Lower lobe of right lung (tissue), 2 donors: Measurements from ENCODE around the gene SETD2. TPM values are rescaled to one million over a fixed set of nuclear protein-coding genes. Genes with fewer than 3 reads are reported as not detected.

ENCODE experiments used
- ATAC-seq, 2 donors: fragments of 200-7000 bp; cut with Tn5 transposase; one replicate each; pipeline ENCODE4 v1.9.1; 2020 to 2022; ENCODE audit warnings: mild to moderate bottlenecking in 2 of 2, moderate library complexity in 2 of 2
- DNase-seq: peaks from one replicate; pipeline ENCODE4 v3.0.0-alpha.2; 2020
- H3K27ac ChIP-seq: fragments of 200-600 bp; one replicate; pipeline ENCODE4 v1.8.0; 2022
- H3K27me3 ChIP-seq: fragments of 200-600 bp; one replicate; pipeline ENCODE4 v1.8.0; 2022; ENCODE audit warnings: low read depth
- H3K36me3 ChIP-seq: fragments of 200-600 bp; one replicate; pipeline ENCODE4 v1.8.0; 2022; ENCODE audit warnings: mild to moderate bottlenecking
- H3K4me1 ChIP-seq: fragments of 200-600 bp; one replicate; pipeline ENCODE4 v1.8.0; 2022
- H3K4me3 ChIP-seq: fragments of 200-600 bp; one replicate; pipeline ENCODE4 v1.8.0; 2022; ENCODE audit warnings: mild to moderate bottlenecking
- H3K9me3 ChIP-seq: fragments of 200-600 bp; one replicate; pipeline ENCODE4 v1.8.0; 2022
- CTCF ChIP-seq: fragments of 200-600 bp; IDR thresholded peaks from one replicate; pipeline ENCODE4 v1.8.0; 2022; ENCODE audit warnings: antibody characterized with exemption, mild to moderate bottlenecking
- intact Hi-C: fragments of 100-400 bp; cut with DNase I; formaldehyde crosslinking; loops from one replicate; pipeline ENCODE4 v1.11.0; 2022
- total RNA-seq: library from RNA; stranded (reverse); fragmentation: NEBNext Ultra II Directional; extraction: Animal tissue kit (Norgen Biotek cat#: 25700); gene quantifications from one replicate; pipeline ENCODE4 v1.2.1, GENCODE V29; 2021
- donor health status: DM: no; HTN: yes; CAD: no; lungs with severe emphysema.

SETD2 gene
- total RNA-seq, 1 donor from 2014 or later = 47.9 TPM

GRCh38 chr3:47007001-47007400, 156.9 kb downstream of the SETD2 start:
- no peak for TF ChIP-seq CTCF
- DNase-seq = no peak
- H3K36me3 ChIP-seq = peaks cover 61% of the 10 kb centered on the region
- no peaks in the 10 kb centered on the region for H3K27me3 ChIP-seq
- H3K9me3 ChIP-seq = no peaks in the 10 kb centered on the region
- intact Hi-C loops = no loop called here
- H3K4me3 ChIP-seq = no peak overlapping the region
- H3K27ac ChIP-seq = no peak overlapping the region
- ATAC-seq = no peak
- H3K4me1 ChIP-seq = peaks cover 17% of the 10 kb centered on the region

GRCh38 chr3:47006145-47006651, 157.7 kb downstream of the SETD2 start:
- Histone ChIP-seq H3K4me1 (peaks cover 17% of the 10 kb centered on the region), H3K27ac (no peak overlapping the region), H3K36me3 (peaks cover 69% of the 10 kb centered on the region), H3K27me3 (no peaks in the 10 kb centered on the region), H3K4me3 (no peak overlapping the region), H3K9me3 (no peaks in the 10 kb centered on the region)
- intact Hi-C loops = no loop called here
- DNase-seq = no peak
- no peak for TF ChIP-seq CTCF
- ATAC-seq = no peak

- DNase-seq (no peak), ATAC-seq (no peak)
- peaks cover 17% of the 10 kb centered on the region for H3K4me1 ChIP-seq
- peaks cover 77% of the 10 kb centered on the region for H3K36me3 ChIP-seq
- no peak overlapping the region for H3K4me3 ChIP-seq
- H3K9me3 ChIP-seq = no peaks in the 10 kb centered on the region
- TF ChIP-seq CTCF = no peak
- H3K27ac ChIP-seq = no peak overlapping the region
- no peaks in the 10 kb centered on the region for H3K27me3 ChIP-seq
- intact Hi-C loops = no loop called here
These were observed 158.4 kb downstream of the SETD2 start for GRCh38 chr3:47005212-47006144.

- no peaks in the 10 kb centered on the region for H3K9me3 ChIP-seq
- H3K36me3 ChIP-seq = peaks cover 85% of the 10 kb centered on the region
- DNase-seq (no peak), ATAC-seq (no peak)
- no peak overlapping the region for H3K4me3 ChIP-seq
- H3K4me1 ChIP-seq = peaks cover 8% of the 10 kb centered on the region
- intact Hi-C loops = no loop called here
- no peak for TF ChIP-seq CTCF
- no peaks in the 10 kb centered on the region for H3K27me3 ChIP-seq
- no peak overlapping the region for H3K27ac ChIP-seq
These were observed 159.3 kb downstream of the SETD2 start for GRCh38 chr3:47004369-47005211.
